Hypothalamus (tissue), 51 donors: ENCODE measurements around the gene OPA1.

Experiments
- DNase-seq, 51 donors: peaks; one replicate each; lab custom pipeline; 2025; lab: John Stamatoyannopoulos, UW

OPA1 gene

GRCh38 chr3:193732827-193733226 lies 139.8 kb downstream of the OPA1 start:
- no peak for DNase-seq

DNA sequence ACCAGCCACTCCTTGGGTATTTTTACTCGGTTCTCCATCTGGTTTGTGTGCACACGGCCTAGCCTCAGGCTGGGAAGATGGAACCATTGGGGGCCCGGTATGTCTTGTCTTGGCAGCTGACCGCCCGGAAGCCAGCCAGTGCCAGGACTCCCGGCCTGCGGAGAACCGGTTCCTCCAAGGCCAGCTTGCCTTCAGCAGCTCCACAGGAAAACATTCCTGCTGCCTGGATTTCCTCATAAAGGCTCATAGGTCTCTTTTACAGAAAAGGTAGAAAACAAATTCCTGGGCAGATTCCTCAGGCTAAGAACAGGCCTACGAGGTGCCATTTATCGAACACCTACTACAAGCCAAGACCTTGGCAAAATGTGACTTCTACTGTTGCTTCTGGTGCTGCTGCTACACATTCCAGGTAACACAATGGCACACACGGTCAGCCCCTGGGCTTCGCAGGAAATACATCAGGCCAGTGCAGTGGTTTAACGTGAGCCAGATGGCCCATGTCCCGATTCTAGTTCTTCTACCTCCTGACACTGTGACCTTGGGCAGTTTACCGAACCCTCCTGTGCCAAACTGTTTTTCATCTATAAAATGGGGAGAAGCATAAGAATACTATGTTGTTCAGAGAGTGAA lies 141.8 kb downstream of the OPA1 start:
- no peak for DNase-seq

DNA sequence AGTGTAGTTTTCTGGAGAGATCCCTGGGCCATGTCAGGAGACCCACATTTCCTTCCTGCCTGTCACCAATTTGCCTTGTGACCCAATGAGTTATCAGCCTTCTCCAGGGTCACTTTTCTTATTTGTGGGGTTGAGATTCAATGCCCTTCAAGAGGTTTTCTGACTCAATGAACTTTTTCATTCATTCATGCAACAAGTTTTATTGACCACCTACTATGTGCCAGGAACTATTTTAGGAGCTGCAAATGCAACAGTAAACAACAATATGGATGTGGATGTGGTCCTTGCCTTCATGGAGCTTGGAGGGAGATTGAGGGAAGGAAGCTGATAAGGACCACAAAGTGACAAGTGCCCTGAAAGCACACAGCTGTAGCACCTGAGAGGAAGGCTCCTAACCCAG lies 142.8 kb downstream of the OPA1 start:
- DNase-seq: no peak

DNA sequence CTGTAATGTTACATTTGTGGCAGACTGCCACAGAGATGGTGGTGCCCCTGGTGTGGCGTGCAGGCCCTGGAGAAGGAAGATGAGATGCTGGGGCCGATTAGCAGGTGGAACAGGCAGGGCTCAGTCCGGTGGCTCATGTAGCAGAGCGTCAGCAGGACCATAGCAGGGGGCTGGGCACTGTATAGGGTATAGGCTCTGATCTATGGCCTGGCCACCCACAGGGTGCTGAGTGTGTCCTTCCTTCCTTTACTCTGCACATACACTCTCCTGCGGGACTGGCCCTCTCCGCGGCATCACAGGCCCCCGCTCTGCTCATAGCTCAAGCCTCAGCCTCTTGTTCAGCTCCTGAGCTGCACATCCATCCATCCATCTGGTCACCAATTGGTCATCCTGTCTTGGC lies 143.6 kb downstream of the OPA1 start:
- DNase-seq: no peak

DNA sequence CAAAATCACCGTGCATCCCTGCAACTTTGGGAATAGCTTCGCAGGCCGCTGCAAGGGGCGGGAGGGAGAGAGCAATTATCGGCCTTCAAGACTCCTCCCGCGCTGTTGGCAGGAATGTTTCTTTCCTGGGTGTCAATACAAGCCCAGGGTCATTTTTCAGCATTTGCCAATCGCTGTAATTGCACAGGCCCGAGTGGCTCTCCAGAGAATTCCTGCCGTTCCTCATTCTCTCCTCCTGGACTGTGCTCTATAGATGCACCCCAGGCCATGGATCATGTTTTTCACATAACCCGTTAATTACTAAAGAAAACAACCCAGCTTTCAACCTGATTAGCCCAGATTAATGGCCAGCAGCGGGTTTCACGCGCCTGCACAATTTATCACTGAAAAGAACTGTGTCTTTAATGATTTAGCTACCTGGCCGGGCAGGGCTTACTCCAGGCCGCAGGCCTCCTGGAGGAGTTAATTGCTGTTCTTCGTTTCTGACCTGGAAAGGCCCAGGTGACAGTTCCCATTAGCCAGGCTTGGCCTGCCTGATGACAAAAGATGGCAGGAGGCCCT lies 144.3 kb downstream of the OPA1 start:
- DNase-seq: no peak

DNA sequence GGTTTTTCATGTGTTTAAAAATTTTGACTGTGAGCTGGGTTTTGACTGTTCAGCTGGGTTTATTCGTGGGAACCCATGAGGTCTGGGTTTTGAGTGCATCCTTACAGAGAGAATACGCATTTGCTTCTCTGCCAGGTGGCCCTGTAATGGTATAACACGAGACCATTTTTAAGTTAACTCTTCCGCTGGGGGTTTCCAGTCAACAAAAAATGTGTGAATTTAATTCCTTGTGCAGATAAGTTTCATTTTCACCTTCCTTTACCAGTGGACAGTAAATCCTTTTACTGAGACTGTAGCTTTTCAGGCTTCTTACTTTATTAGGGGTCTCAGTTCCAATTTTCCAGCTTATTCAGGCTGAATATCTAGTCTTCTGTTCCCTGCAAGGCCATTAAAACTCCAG lies 149.6 kb downstream of the OPA1 start:
- no peak for DNase-seq

GRCh38 chr3:193743702-193744047 lies 150.7 kb downstream of the OPA1 start:
- DNase-seq: no peak

GRCh38 chr3:193744048-193744821 lies 151.2 kb downstream of the OPA1 start:
- DNase-seq: no peak

GRCh38 chr3:193744822-193745684 lies 152.0 kb downstream of the OPA1 start:
- no peak for DNase-seq

DNA sequence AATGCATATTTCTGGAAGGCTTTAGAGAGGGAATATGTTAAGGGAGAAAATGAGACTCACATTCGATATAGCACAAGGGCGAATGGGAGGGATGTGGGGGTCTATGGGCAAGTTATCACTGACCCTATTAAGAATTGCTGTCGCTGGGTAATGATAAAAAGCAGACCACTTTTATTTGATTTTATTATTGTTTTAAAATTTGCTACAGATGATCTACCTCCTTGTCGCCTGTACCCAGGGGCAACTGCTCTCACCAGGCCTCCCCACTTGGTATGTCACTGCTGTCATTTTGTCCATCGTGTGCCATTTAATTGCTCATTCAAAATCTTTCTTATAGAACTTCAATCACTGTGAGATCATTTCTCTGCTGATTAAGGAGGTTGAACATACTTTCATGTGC lies 153.8 kb downstream of the OPA1 start:
- DNase-seq: no peak
